Right lobe of liver (tissue), 6 donors: ENCODE measurements around the gene CD109. TPM values are rescaled to one million over a fixed set of nuclear protein-coding genes. Genes with fewer than 3 reads are reported as not detected.

Source experiments
- ATAC-seq, 4 donors: fragments of 200-7000 bp; cut with Tn5 transposase; one replicate each; pipeline ENCODE4 v1.9.1; 2020; ENCODE audit warnings: mild to moderate bottlenecking in 4 of 4, moderate library complexity in 4 of 4
- DNase-seq, 3 donors: peaks; one replicate each; pipeline ENCODE4 v3.0.0-alpha.2; 2020
- H3K27ac ChIP-seq, 3 donors: fragments of 200-600 bp; one replicate each; pipeline ENCODE4 v1.8.0; 2022
- H3K27me3 ChIP-seq, 2 donors: fragments of 200-600 bp; one replicate each; pipeline ENCODE4 v1.8.0; 2022
- H3K36me3 ChIP-seq, 4 donors: fragments of 200-600 bp; sonication (generic) in 1 of 4; one replicate each; pipeline versions ENCODE4 v1.5.1 to v1.8.0; 2017 to 2022; ENCODE audit warnings: control low read depth in 1 of 4
- H3K4me1 ChIP-seq, 4 donors: fragments of 200-600 bp; sonication (generic) in 1 of 4; one replicate each; pipeline versions ENCODE4 v1.5.1 to v1.8.0; 2017 to 2022; ENCODE audit warnings: control low read depth in 1 of 4
- H3K4me3 ChIP-seq, 3 donors: fragments of 200-600 bp; one replicate each; pipeline ENCODE4 v1.8.0; 2022
- H3K9me3 ChIP-seq, 4 donors: fragments of 200-600 bp; sonication (generic) in 1 of 4; one replicate each; pipeline versions ENCODE4 v1.5.1 to v1.8.0; 2017 to 2022; ENCODE audit warnings: control low read depth in 1 of 4
- CTCF ChIP-seq, 4 donors: fragments of 200-600 bp in 3 of 4; fragments of 450-650 bp in 1 of 4; IDR thresholded peaks; one replicate each; pipeline versions ENCODE4 v1.5.1 to v1.8.0; 2016 to 2022; ENCODE audit warnings: antibody characterized with exemption in 4 of 4, mild to moderate bottlenecking in 2 of 4
- POLR2A ChIP-seq: fragments of 450-650 bp; IDR thresholded peaks from one replicate; pipeline ENCODE4 v1.6.1; 2017; ENCODE audit warnings: antibody characterized with exemption, mild to moderate bottlenecking
- WGBS: methylation state at CpG from one replicate; pipeline ENCODE4 v1.1.6; 2018; ENCODE audit warnings: low coverage, low lambda C conversion rate; ENCODE audit not compliant: insufficient coverage; ENCODE audit errors: missing lambda C conversion rate; 5-methylcytosine and 5-hydroxymethylcytosine counted together
- intact Hi-C, 2 donors: fragments of 100-400 bp; cut with DNase I; formaldehyde crosslinking; loops; one replicate each; pipeline versions ENCODE4 v1.11.2 to v1.14.1; 2022
- total RNA-seq, 6 experiments: library from RNA; depleted of rRNA in 2 of 6; stranded (reverse); fragments of >200 nt in 2 of 6; fragmentation: NEBNext Ultra II Directional in 3 of 6; extraction: Animal tissue kit (Norgen Biotek cat#: 25700) in 3 of 6; gene quantifications; one replicate each; pipeline versions ENCODE4 v1.1.0 to v1.2.4, GENCODE V29; 2016 to 2023
- donor health status: DM: no; HTN: yes; CAD: no.
- donor health status: DM: no; HTN: no; CAD: no.
- donor health status: DM: no; HTN: no; CAD: no.
- donor health status: DM: no; HTN: yes; CAD: no.
- donor health status: DM: no; HTN: yes; CAD: no.

CD109 gene
- total RNA-seq, 6 experiments from 2014 or later, result 0.35 to 8.4 (median 2.8) TPM

GRCh38 chr6:73782911-73783310 is 86.9 kb downstream of the CD109 start:
- Histone ChIP-seq H3K4me1 (peaks cover 0 to 10% (median 2%) of the 10 kb centered on the region in 4 donors), H3K9me3 (no peaks in the 10 kb centered on the region), H3K27ac (no peak overlapping the region), H3K36me3 (no peaks in the 10 kb centered on the region), H3K27me3 (no peaks in the 10 kb centered on the region), H3K4me3 (no peak overlapping the region)
- DNase-seq (no peak), ATAC-seq (no peak)
- 17% methylated on average over 1 of the region's 1 CpG for WGBS
- TF ChIP-seq POLR2A (no peak), CTCF (IDR thresholded peaks at IDR 0.05) (no peak)
- intact Hi-C loops, result no loop called here

- Histone ChIP-seq H3K27me3 (no peaks in the 10 kb centered on the region), H3K36me3 (no peaks in the 10 kb centered on the region), H3K9me3 (no peaks in the 10 kb centered on the region), H3K4me1 (peaks cover 0 to 5% (median 2%) of the 10 kb centered on the region in 4 donors), H3K27ac (no peak overlapping the region), H3K4me3 (no peak overlapping the region)
- intact Hi-C loops, result no loop called here
- TF ChIP-seq POLR2A (no peak), CTCF (IDR thresholded peaks at IDR 0.05) (no peak)
- 85% methylated on average over 3 of the region's 3 CpGs for WGBS
- no peak for DNase-seq
- no peak for ATAC-seq
Measured at GRCh38 chr6:73784726-73785505, 88.9 kb downstream of the CD109 start.

- Histone ChIP-seq H3K4me1 (no peaks in the 10 kb centered on the region), H3K9me3 (no peaks in the 10 kb centered on the region), H3K27me3 (no peaks in the 10 kb centered on the region), H3K27ac (no peak overlapping the region), H3K36me3 (no peaks in the 10 kb centered on the region), H3K4me3 (no peak overlapping the region)
- no peak for ATAC-seq
- DNase-seq, result no peak
- TF ChIP-seq POLR2A (no peak), CTCF (IDR thresholded peaks at IDR 0.05) (no peak)
- intact Hi-C loops, result no loop called here
Measured at GRCh38 chr6:73790574-73790973, 94.6 kb downstream of the CD109 start.

- no peak for TF ChIP-seq CTCF (IDR thresholded peaks at IDR 0.05)
- intact Hi-C loops, result no loop called here
- WGBS, result 84% methylated on average over 6 of the region's 6 CpGs
- Histone ChIP-seq H3K4me1 (no peaks in the 10 kb centered on the region), H3K4me3 (no peak overlapping the region), H3K9me3 (no peaks in the 10 kb centered on the region), H3K27ac (no peak overlapping the region), H3K27me3 (no peaks in the 10 kb centered on the region), H3K36me3 (no peaks in the 10 kb centered on the region)
- ATAC-seq (no peak), DNase-seq (no peak)
Measured at GRCh38 chr6:73791336-73791735, 95.3 kb downstream of the CD109 start.
